ENCODE results near the gene CLSTN2.

GRCh38 chr3:140586311-140586710 is 651.3 kb downstream of the CLSTN2 start:
- no peak for TF ChIP-seq CTCF (IDR thresholded peaks at IDR 0.05; ENCODE audit: insufficient read depth, low read depth, low read length)
- no peak for TF ChIP-seq EZH2 (IDR thresholded peaks at IDR 0.05; ENCODE audit: insufficient read depth, low read length)
